ENCODE data around the gene GRIP1. TPM values are rescaled to one million over a fixed set of nuclear protein-coding genes. Genes with fewer than 3 reads are reported as not detected.

The GRIP1 gene
- total and polyA plus RNA-seq, 10 of the 15 experiments (the other 5 are each of a cell fraction or from before 2014, with no cell fraction given) = 0.05 to 0.85 (median 0.50) TPM; not detected in 7

DNA sequence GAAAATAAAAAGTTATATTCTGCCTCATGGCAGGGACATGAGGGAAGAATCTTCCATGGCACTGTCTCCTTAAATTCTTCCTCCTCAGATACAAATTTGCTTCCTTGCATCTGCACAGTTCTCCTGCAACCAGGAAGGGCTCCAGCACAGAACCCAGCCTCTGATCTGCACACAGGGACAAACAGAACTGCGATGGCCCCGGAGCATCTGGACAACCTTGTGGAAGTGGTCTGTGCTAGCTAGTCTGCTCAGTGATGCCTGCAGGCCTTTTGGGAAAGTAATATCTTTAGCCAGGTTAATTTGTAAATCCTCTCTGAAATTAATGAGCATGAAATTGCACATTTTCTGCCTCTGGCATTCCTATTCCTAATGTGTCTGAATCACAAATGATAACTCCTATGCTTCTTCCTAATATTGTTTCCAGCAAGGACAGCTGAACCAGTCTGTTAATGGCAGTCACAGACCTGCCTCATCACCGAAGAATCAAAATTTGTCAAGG is 74.8 kb downstream of the GRIP1 start (continued):
- no peak for TF ChIP-seq POLR2AphosphoS5 (IDR thresholded peaks at IDR 0.05; ENCODE audit: low read length)
- TF ChIP-seq, protein P1, sequence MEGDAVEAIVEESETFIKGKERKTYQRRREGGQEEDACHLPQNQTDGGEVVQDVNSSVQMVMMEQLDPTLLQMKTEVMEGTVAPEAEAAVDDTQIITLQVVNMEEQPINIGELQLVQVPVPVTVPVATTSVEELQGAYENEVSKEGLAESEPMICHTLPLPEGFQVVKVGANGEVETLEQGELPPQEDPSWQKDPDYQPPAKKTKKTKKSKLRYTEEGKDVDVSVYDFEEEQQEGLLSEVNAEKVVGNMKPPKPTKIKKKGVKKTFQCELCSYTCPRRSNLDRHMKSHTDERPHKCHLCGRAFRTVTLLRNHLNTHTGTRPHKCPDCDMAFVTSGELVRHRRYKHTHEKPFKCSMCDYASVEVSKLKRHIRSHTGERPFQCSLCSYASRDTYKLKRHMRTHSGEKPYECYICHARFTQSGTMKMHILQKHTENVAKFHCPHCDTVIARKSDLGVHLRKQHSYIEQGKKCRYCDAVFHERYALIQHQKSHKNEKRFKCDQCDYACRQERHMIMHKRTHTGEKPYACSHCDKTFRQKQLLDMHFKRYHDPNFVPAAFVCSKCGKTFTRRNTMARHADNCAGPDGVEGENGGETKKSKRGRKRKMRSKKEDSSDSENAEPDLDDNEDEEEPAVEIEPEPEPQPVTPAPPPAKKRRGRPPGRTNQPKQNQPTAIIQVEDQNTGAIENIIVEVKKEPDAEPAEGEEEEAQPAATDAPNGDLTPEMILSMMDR (IDR thresholded peaks at IDR 0.05 in 2 of 3, conservative IDR thresholded peaks at IDR 0.05 in 1 of 3; ENCODE audit: control insufficient read depth in 2 of 3, extremely low read depth in 1 of 3, insufficient read depth in 1 of 3, low read depth in 3 of 3, low read length in 3 of 3) = no peak
- no peak for TF ChIP-seq POLR2A (IDR thresholded peaks at IDR 0.05; ENCODE audit: low read depth, low read length)
- no peak for TF ChIP-seq IKZF1 (conservative IDR thresholded peaks at IDR 0.05)

DNA sequence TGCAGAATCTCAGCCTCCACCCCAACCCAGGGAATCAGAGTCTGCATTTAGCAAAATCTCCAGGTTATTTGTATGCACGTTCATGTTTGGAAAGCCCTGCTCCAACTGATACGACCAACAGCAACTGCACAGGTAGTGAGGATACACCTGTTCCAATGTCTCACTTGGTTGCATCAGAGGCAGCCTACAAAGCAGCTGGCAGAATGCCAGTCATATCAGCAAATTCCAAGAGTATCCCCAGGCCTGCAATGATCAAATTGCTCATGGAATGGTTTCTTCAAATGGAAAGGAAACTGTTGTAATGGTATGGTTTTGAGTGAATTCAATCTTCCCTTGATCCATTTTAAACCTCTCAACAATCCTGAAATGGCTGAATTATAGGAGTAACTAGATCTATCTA is 75.4 kb downstream of the GRIP1 start:
- in situ Hi-C loops (cut with MboI) = no loop called here

More for the DNA sequence above, 75.4 kb downstream of the GRIP1 start:
- H3K4me1 ChIP-seq (ENCODE audit: control insufficient read depth, insufficient read depth, low read length) = no peaks in the 10 kb centered on the region
- no peaks in the 10 kb centered on the region; a peak in 2 of 4 replicates for H3K27me3 ChIP-seq (replicated peaks in 1 of 2; ENCODE audit: control insufficient read depth in 2 of 2, insufficient read depth in 2 of 2, low read length in 1 of 2)
- WGBS (ENCODE audit: insufficient coverage, insufficient replicate concordance, low lambda C conversion rate, missing lambda C conversion rate) = 3% methylated on average over 2 of the region's 2 CpGs
- ATAC-seq (no peak), DNase-seq (ENCODE audit: low read depth, low spot score) (no peak), FAIRE-seq (no peak)
- no TSS peak for BruUV-seq (replicated peaks)
- no peak overlapping the region for H3K4me2 ChIP-seq (ENCODE audit: control insufficient read depth, insufficient read depth)
- no peak overlapping the region for H3K4me3 ChIP-seq
- ChIA-PET SMC1A (ENCODE audit: uncharacterized antibody, unreplicated experiment) (interaction anchor here (1.2 to 1.4 kb wide), 2 partner anchors 9 to 346 kb away, joined by 3 to 4 read pairs; no protein-coding TSS in a partner anchor), RAD21 (ENCODE audit: unreplicated experiment) (no interaction called here), POLR2A (no interaction called here), CTCF (no interaction called here)
- H3K9ac ChIP-seq (ENCODE audit: control insufficient read depth, insufficient read depth, low read length) = no peak overlapping the region
- no peaks in the 10 kb centered on the region; the same call in 2 of the 3 replicates for H3K9me3 ChIP-seq (replicated peaks; ENCODE audit: control insufficient read depth, insufficient read depth, low read length)
- TF ChIP-seq, protein P2, sequence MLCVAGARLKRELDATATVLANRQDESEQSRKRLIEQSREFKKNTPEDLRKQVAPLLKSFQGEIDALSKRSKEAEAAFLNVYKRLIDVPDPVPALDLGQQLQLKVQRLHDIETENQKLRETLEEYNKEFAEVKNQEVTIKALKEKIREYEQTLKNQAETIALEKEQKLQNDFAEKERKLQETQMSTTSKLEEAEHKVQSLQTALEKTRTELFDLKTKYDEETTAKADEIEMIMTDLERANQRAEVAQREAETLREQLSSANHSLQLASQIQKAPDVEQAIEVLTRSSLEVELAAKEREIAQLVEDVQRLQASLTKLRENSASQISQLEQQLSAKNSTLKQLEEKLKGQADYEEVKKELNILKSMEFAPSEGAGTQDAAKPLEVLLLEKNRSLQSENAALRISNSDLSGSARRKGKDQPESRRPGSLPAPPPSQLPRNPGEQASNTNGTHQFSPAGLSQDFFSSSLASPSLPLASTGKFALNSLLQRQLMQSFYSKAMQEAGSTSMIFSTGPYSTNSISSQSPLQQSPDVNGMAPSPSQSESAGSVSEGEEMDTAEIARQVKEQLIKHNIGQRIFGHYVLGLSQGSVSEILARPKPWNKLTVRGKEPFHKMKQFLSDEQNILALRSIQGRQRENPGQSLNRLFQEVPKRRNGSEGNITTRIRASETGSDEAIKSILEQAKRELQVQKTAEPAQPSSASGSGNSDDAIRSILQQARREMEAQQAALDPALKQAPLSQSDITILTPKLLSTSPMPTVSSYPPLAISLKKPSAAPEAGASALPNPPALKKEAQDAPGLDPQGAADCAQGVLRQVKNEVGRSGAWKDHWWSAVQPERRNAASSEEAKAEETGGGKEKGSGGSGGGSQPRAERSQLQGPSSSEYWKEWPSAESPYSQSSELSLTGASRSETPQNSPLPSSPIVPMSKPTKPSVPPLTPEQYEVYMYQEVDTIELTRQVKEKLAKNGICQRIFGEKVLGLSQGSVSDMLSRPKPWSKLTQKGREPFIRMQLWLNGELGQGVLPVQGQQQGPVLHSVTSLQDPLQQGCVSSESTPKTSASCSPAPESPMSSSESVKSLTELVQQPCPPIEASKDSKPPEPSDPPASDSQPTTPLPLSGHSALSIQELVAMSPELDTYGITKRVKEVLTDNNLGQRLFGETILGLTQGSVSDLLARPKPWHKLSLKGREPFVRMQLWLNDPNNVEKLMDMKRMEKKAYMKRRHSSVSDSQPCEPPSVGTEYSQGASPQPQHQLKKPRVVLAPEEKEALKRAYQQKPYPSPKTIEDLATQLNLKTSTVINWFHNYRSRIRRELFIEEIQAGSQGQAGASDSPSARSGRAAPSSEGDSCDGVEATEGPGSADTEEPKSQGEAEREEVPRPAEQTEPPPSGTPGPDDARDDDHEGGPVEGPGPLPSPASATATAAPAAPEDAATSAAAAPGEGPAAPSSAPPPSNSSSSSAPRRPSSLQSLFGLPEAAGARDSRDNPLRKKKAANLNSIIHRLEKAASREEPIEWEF (IDR thresholded peaks at IDR 0.05; ENCODE audit: insufficient replicate concordance, low read depth, low read length) = no peak
- TF ChIP-seq MTA2 (IDR thresholded peaks at IDR 0.05; ENCODE audit: low read depth) = no peak
- H3K36me3 ChIP-seq (ENCODE audit: control insufficient read depth in 2 of 2, insufficient read depth in 2 of 2, low read length in 1 of 2) = no peaks in the 10 kb centered on the region; a peak in 1 of 4 replicates
- H2AFZ ChIP-seq (ENCODE audit: control insufficient read depth, low read depth, low read length) = no peak overlapping the region
- intact Hi-C loops (cut with micrococcal nuclease; ENCODE audit: unreplicated experiment) = no loop called here
- H3K27ac ChIP-seq (ENCODE audit: control insufficient read depth, insufficient read depth) = no peak overlapping the region
- no peaks in the 10 kb centered on the region for H4K20me1 ChIP-seq (ENCODE audit: control insufficient read depth, insufficient read depth)
- H3K79me2 ChIP-seq (ENCODE audit: control insufficient read depth, insufficient read depth, low read length) = no peaks in the 10 kb centered on the region

All from GM12878 (cell line).